NCI-H1417 (cell line): ENCODE measurements around the gene FARS2.
"Not testable (repeated sequence)": the region's sequence is repeated elsewhere in the genome, so short reads cannot be mapped to it uniquely, and the experiment has no call there.

Source experiments
- DNase-seq, 3 experiments: peaks; one replicate each; lab custom pipeline; 2025; lab: John Stamatoyannopoulos, UW

FARS2 gene

DNA sequence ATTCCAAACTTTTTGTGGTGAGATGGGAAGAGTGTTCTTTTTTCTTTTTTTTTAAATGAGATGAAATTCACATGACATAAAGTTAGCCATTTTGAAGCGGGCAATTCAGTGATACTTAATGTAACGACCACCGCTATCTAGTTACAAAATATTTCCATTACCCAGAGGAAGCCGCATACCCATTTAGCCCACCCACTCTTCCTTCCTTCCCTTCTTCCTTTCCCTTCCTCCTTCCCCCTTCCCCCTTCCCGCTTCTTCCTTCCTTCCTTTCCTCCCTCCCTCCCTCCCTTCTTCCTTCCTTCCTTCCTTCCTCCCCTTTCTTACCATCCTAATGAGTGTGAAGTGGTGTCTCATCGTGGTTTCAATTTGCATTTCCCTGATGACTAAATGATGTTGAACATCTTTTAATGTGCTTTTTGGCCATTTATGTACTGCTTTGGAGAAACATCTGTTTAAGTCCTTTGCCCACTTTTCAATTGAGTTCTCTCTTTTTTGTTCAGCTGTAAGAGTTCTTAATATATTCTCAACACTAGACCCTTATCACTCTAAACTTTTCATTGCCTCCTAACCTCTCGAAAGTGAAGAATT, 371.1 kb downstream of the FARS2 start:
- DNase-seq: no peak

DNA sequence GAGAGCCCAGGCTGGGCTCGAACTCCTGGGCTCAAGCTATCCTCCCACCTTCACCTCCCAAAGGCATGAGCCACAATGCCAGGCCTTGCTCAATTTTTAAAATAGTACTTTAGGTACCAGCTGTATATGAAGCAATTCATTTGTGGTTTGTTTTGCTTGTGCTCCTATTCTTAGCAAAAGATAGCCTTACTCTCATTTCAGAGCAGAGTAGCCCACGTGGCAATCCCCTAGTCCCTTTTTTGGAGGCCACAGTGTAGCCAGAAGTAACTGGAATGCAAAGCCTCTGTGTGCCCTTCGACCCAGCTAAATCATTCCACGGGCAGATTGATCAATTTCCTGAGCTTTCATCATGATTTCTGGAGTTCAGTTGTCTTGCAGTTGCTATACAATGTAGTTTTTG, 373.2 kb downstream of the FARS2 start:
- no peak for DNase-seq

DNA sequence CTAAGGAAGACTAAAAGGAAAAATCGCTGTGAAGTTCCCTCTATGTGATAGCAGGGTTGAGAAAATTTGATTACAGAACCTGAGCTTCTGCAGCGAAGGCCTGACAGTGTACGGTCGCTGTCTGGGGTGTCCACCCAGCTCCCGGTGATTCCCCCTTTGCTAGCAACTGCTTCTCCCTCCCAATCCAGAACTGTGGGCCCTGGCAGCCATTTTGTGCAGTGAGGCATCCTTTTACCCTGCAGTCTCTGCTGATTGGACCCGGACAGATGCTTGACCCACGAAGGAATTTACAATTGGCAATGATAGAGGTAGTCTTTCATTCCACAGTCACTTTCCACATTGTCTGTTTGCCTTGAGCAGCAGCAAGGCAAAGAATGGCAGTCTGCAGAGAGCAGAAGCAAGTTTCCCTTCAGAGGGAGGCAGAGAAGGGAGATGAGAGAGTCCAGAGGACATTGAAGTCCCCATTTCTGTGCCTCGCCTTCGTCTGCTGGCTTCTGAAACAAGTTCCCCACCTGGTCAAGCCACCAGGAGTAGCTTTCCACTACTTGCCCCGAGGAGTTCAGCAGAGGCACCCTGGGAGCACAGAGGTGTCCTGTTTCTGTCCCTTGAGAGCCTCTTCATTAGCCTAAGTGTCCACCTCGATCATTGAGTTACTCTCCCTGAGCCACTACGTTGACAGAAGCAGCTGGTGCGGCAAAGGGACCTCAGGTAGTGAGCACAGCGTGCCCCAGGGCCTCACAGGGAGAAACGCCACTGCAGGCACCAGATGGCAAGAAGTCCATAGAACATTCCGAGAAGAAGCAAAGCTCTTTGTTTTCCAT, 375.1 kb downstream of the FARS2 start:
- peak in 1 of 3 experiments; percentile 41 for DNase-seq

DNA sequence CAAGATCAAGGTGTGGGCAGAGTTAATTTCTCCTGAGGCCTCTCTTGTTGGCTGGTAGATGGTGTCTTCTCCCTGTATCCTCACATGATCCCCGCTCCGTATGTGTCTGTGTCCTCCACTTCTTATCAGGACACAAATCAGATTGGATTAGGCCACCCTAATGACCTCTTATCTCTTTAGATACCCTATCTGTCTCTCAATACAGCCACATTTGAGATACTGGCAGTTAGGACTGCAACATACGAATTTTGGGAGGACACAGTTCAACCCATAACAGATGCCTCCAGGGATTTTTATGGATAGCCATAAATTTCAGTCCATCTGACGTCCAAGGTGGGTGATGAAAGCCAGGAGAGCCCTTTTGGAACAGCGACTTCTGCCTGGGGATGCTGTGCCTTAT, 376.4 kb downstream of the FARS2 start:
- DNase-seq: no peak

DNA sequence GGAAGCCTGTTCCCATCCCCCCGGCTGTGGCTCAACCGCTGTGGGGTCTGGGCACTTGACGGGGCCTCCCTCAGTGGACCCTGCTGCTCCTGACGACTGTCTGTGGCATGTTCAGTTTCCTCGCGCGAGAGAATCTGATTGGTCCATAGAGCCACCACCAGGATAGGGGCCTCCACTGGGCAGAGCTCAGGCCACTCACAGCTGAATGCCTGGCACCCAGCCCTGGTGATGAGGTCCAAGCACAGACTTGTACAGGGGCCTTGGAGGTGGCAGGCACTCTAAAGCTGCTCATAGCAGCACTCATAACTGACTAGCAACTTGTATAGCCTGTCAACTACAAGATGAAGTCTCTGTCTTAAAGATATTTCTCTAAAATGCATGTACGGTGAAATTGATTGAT, 377.4 kb downstream of the FARS2 start:
- no peak for DNase-seq

DNA sequence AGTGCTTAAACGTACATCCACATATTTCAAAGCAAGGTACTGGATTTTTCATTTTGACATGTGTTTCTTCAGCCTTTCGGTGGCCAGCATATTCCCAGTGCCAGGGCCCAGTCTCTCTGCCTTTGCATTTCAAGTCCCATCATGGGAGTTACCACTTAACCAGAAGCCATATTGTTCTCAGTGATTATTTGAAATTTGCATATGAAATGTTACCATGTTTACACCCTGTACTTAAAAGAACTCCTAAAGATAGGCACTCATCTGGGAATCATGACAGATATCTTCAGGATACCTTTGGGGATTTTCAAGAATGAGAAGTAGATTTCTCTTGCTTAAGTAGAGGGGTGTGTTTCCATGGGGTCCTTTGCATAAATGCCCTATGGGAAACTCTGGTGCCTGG, 377.9 kb downstream of the FARS2 start:
- no peak for DNase-seq

DNA sequence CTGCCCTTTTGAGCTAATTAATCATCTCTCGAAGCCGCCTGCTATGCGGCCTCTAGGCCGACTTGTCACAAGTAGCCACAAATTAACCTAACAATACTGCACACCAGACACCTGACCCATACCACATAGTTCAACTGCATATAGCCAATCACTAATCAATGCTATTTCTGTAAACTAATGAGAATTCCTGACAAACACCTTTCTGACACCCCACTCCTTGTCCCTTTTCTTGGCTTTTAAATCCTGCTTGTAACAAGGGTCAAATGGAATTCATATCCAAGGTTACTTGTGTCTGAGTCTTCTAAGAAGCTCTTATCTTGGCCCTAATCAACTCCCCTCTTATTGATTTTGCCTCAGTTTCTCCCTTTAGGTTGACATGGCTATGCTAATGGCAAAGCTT, 379.3 kb downstream of the FARS2 start:
- no peak for DNase-seq

DNA sequence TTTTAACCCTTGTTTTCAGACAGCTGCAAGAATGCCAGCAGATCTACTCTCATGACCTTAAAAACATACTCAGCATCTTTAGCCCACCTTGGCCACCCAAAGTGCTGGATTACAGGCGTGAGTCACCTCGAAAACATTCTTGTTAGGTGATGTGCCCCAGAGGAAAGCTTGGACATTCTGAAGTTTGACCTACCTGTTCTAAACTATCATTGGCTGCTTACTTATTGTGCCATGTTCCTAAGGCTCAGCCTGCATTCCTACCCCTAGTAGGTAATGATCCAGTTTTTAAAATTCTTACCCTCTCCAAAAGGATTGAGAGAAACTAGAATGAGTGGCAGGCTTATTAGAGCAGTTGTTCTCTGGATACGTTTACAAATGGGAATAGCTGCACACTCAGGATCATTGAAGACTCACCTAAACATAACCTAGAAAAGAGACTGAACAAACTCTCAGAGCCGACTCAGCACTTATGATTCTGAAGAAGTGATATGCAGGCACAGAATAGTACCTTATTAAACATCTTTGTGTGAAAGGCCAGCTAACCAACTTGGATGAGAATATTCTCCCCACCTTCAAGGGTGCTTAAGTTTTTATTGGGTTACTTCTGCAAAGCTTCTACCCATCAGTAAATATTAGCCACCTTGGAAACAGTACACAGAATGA, 383.3 kb downstream of the FARS2 start:
- DNase-seq: no peak

DNA sequence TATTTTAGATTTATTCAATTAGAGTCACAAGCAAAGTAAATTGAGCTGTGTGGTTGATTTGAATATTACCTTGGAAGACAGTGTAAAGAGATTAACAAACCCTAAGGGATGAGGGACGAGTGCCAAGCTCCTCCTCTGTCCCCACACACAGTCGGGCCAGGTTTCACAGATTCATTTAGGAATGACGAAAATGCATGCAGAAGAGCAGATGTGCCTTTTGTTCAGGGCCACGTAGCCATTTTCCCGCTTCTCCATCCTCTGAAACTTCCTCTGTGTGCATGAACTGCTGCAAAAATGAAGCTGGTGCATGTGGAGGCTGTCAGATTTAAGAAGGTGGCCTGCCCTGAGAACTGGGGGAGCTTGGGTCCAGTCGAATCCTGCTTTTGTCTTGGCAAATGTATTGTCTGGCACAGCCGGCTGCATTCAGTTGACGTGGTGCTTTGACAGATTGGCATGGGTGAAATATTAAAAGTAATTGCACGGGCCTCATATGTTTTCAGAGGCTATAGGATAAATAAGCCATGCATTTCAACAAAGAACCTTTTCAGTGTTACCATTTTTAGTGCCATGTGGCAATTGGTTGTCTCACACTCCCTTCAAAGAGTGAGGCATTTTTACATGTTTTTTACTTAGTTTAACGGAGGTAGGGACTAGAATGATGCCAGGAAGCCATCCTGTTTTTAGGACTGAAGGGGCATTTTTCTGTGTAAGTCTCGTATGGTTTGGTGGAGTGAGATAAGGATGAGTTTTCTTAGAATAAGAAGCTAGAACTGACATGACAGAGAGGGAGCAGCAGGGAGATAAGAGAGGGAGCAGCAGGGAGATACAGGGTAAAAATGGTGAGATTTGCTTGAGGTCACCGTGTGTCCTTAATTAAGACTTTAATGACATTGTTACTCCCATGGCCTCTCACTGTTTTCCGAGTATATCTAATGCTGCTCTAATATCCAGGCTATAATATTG, 384.3 kb downstream of the FARS2 start:
- no peak for DNase-seq

DNA sequence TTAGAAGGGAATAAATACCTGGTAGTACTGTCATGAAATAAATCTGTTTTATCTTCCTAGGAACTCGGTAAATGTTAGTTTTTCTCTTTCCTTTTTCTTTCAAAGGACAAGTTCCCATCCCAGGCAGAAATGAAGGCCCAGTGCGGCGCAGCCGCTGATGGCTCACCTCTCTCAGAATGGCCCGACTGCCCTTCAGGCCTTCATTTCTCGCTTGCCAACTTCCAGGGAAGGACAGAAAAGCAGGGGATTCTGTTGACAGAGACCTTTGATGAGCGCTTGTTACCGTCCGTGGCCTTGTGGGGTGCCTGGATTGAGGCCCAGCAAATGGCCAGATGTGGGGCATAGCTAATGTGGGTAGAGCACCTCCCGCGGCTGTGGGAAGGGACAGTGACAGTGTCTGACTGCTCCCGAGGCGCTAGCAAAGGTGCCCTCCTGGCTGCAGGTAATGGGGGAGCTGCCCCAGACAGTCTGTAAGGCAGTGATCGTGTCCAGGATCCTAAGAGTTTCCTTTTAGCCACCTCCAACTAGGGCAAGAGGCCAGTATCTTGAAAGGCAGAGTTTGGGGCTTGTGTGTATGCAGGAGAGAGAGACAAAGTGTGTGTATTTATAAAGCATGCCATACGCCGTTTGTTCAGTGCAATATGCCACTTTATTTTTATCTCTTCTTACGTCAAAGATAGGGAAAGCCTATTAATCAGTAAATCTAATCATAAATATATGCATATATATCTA, 391.3 kb downstream of the FARS2 start:
- no peak for DNase-seq

DNA sequence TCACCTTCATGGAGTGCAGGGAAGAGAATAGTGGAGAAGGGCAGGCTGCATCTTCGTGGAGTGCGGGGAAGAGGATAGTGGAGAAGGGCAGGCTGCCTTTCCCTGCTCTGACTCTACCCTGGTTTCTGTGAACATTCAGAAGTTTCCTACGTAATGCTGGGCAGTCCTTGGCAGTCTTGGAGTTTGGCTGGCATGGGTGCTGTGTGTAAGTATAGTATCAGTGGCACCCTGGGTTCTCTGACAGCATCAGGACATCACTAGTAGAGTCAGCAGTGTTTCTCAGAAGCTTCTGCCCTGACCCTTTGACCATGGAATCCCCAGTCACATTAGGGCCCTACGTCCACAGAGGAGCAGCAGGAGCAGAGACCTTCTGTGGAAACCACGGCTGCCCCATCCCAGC, 392.5 kb downstream of the FARS2 start:
- DNase-seq: no peak

DNA sequence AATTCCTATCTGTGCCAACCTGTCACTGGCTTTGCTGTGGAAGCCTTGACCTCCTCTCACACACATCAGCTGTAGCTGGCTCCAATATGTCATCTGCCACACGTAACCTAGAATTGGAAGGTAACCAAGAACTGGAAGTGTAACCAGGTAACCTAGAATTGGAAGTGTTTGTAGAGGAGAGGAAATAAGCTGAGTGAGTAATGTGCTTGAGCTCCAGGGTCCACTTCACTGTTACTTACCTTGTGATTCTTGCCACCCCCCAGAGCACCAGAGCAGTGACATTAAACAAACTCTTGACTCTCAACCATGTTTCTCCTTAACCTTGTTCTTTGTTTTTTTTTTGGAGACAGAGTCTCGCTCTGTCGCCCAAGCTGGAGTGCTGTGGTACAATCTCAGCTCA, 394.9 kb downstream of the FARS2 start:
- no peak for DNase-seq

DNA sequence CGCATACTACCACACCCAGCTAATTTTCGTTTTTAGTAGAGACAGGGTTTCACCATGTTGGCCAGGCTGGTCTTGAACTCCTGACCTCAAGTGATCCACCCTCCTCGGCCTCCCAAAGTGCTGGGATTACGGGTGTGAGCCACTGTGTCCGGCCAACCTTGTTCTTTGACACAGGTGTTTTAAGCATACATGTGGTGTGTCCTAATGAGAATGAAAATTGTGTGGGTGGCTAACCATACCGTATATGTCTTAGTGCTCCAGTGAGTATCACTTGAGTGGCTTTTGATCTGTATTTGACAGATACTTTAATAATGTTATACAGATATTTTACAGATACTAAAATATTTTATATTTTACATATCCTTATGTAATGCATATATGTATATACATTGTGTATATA, 395.4 kb downstream of the FARS2 start:
- not testable (repeated sequence) for DNase-seq

DNA sequence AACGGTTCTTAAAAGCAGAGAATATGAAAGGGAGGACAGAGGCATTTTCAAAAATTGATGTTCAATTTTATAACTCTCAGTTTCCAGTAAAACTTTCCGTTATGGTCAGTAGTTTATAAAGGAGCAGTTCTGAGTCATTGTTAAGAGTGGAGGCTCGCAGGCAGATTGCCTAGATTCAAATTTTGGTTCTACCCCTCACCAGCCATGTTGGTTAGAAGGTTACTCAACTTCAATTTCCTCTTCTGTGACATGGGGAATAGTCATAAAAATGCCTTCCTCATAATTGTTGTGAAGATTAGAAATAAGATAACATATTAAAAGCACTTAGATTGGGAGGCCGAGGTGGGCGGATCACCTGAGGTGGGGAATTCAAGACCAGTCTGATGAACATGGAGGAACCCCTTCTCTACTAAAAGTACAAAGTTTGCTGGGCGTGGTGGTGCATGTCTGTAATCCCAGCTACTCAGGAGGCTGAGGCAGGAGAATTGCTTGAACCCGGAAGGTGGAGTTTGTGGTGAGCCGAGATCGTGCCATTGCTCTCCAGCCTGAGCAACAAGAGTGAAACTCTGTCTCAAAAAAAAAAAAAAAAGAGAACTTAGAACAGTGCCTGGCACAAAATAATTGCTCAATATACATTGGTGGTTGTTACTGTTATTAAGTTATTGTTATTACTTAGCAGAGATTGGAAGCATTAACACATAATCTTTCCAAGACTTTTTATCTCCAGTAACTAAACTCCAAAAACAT, 396.5 kb downstream of the FARS2 start:
- DNase-seq: no peak

DNA sequence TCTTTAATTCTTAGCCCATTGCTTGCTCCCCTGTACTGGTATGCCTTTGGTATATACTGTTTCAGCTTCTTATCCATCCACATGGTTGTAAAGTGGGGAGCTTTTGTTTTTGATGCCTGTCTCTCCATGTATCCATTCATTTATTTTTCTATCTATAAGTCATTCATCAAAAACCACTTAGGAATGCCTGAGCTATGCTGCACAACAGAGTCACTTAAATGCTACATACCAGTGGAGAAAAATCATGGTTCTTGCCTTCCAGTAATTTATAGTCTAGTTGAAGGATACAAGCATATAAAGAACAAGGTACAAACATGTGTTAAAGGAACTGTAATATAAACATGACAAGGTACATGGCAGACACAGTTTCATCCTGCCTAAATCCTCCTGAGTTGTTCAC, 398.2 kb downstream of the FARS2 start:
- DNase-seq: no peak

DNA sequence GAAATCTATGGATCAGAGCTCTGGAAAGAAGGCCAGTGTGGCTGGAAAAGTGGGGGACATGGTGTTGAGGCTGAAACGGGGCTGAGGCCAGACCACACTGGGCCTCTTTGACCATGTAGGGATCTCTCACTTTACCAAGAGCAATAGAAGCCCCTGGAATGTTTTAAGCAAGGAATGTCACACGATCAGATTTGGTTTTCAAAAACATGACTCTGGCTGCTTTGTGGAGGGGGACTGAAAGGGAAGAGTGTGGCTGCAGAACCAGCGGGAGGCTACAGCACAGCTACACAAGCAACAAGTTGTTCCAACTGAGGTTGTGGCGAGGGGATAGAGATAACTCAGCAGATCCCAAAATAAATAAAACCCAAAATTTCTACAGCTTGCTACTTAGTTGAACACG, 399.5 kb downstream of the FARS2 start:
- DNase-seq: no peak

DNA sequence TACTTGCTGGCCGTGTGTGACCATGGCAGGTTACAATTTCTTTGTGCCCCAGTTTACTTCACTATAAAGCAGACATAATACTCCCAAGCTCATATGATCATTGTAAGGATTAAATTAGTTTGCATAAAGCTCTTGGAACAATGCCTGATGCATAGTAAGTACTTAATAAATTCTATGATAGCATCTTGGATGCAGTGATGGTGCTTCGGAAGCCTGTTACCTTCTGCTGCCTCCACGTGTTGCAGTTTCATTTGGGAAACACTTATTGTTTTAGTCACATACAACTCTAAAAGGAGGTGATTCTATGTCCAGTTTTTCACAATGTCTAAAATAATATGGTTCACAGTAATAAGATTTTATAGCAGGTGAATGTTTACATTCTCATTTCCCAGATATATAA, 401.5 kb downstream of the FARS2 start:
- no peak for DNase-seq

DNA sequence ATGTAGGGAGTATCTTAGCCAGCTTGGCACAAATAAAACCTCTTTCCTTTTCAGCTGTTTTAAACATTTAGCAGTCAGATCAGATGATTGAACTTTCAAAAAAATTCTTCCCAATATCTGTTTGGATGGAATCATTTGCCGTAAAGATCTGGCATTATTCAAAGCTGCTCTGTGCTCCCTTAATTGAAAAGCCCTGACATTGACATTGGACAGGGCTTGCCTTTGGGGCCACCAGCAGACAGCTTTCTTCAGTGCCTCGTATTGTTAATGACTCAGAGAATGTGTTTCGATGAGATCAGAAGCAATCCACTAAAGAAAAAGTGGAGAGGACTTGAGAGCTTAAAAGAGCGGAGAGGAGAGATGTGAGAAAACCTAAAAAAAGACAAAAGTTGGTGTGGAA, 401.9 kb downstream of the FARS2 start:
- no peak for DNase-seq

DNA sequence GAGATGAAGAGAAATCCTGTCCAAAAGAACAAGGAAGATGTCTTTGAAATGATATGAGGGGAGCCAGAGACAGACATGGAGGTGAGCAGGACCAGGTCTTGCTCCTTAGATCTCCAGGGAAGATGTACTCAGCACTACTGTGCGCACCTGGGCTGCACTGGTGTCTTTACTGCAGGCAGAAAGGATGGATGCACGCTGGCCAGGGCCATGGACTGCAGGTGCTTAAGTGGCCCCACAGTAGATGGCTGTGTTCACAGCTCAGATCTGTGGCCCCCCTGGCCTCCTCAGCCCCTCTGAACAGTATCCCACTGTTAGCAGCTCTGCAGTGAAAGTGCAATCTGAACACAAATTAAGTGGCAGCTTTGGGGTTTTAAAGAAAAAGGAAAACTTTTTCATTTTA, 402.4 kb downstream of the FARS2 start:
- DNase-seq: no peak

DNA sequence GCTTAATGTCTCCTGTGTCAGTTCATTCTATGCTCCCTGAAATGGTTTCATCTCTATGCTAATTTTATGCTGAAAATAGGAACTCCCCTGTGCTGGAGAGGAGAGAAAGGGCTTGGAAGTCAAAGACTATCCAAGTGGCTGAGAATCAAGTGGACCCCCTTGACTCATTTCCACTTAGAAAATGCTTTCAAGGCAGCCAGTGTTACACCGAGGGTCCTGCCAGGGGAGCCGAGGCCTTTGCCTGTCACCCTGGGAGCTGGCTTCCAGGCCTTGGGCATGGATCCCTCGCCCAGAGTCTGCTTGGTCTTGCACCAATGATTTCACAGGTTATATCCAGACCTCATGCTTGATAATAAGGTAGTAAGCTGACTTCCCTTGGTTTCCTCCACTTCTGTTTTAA, 402.8 kb downstream of the FARS2 start:
- no peak for DNase-seq

DNA sequence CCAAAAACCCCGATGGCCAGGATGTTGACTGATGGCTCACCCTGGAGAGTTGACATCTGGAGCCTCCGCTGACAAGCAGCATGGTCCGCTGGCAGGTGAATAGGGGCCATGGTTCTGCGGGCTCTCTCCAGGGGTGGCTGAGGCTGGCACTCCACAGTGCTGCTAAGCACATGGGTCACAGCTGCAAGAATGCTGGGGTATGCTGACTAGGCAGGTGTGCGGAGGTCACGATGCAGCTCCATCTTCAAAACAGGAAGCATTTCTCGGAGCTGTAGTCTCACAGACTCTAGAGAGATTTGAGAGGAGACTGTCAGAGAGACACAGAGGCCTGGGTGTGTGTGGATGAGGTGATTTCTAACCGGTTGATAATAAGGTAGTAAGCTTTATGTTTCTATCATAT, 403.9 kb downstream of the FARS2 start:
- DNase-seq: peak in 1 of 3 experiments; percentile 20
